ENCODE results near the gene SULT1C4.

GRCh38 chr2:108329771-108330170 is 48.0 kb upstream of the SULT1C4 start:
- TF ChIP-seq GTF2F1 (IDR thresholded peaks at IDR 0.05; ENCODE audit: borderline replicate concordance, low read depth, low read length) (no peak), CTCF (IDR thresholded peaks at IDR 0.05; ENCODE audit: control extremely low read depth in 1 of 3, insufficient read depth in 1 of 3, low read depth in 1 of 3, low read length in 3 of 3) (no peak), ZNF274 (IDR thresholded peaks at IDR 0.05; ENCODE audit: borderline replicate concordance, extremely low read depth, low read length) (no peak), RAD21 (IDR thresholded peaks at IDR 0.05 in 1 of 2, conservative IDR thresholded peaks at IDR 0.05 in 1 of 2; ENCODE audit: low read depth in 2 of 2, low read length in 2 of 2) (no peak), EGR1 (IDR thresholded peaks at IDR 0.05; ENCODE audit: borderline replicate concordance, low read depth, low read length) (no peak), HDAC2 (IDR thresholded peaks at IDR 0.05; ENCODE audit: borderline replicate concordance in 1 of 2, low read depth in 2 of 2, low read length in 2 of 2) (no peak), TCF12 (IDR thresholded peaks at IDR 0.05; ENCODE audit: low read depth, low read length) (no peak)

Data from H1 (cell line).